H1 (cell line): Measurements from ENCODE around the gene ZSCAN18. TPM values are rescaled to one million over a fixed set of nuclear protein-coding genes. Genes with fewer than 3 reads are reported as not detected.

Experiments used
- polyA plus RNA-seq, 7 experiments: library from polyadenylated mRNA; depleted of rRNA in 3 of 7; stranded (reverse) in 5 of 7; unstranded in 2 of 7; fragments of >200 nt in 5 of 7; fragments of 200-250 nt in 2 of 7; gene quantifications; 1 replicate in 5 of 7; 2 replicates in 1 of 7; 4 replicates in 1 of 7; pipeline versions ENCODE4 v1.2.1 to v1.2.3, GENCODE V29; 2011 to 2013; ENCODE audit warnings: missing spikeins in 2 of 7, mixed read lengths in 2 of 7
- total RNA-seq: library from RNA; stranded (reverse); fragmentation: NEBNext Ultra II Directional; extraction: Animal tissue kit (Norgen Biotek cat#: 25700); gene quantifications from 2 replicates; pipeline ENCODE4 v1.2.1, GENCODE V29; 2021
- TF ChIP-seq, protein P1 (sequence below): fragments of 300-600 bp; sonication (generic); IDR thresholded peaks from 2 replicates; pipeline ENCODE4 v1.7.1; 2012; ENCODE audit warnings: low read length, moderate library complexity, mild to moderate bottlenecking, inconsistent platforms; ENCODE audit not compliant: insufficient replicate concordance

Gene ZSCAN18
- total and polyA plus RNA-seq, 2 of the 8 experiments (the other 6 are each of a cell fraction or from before 2014, with no cell fraction given), result 37.0 to 41.4 TPM

GRCh38 chr19:58086825-58087710 is 11.0 kb downstream of the ZSCAN18 start (continued):
- TF ChIP-seq, protein P1, sequence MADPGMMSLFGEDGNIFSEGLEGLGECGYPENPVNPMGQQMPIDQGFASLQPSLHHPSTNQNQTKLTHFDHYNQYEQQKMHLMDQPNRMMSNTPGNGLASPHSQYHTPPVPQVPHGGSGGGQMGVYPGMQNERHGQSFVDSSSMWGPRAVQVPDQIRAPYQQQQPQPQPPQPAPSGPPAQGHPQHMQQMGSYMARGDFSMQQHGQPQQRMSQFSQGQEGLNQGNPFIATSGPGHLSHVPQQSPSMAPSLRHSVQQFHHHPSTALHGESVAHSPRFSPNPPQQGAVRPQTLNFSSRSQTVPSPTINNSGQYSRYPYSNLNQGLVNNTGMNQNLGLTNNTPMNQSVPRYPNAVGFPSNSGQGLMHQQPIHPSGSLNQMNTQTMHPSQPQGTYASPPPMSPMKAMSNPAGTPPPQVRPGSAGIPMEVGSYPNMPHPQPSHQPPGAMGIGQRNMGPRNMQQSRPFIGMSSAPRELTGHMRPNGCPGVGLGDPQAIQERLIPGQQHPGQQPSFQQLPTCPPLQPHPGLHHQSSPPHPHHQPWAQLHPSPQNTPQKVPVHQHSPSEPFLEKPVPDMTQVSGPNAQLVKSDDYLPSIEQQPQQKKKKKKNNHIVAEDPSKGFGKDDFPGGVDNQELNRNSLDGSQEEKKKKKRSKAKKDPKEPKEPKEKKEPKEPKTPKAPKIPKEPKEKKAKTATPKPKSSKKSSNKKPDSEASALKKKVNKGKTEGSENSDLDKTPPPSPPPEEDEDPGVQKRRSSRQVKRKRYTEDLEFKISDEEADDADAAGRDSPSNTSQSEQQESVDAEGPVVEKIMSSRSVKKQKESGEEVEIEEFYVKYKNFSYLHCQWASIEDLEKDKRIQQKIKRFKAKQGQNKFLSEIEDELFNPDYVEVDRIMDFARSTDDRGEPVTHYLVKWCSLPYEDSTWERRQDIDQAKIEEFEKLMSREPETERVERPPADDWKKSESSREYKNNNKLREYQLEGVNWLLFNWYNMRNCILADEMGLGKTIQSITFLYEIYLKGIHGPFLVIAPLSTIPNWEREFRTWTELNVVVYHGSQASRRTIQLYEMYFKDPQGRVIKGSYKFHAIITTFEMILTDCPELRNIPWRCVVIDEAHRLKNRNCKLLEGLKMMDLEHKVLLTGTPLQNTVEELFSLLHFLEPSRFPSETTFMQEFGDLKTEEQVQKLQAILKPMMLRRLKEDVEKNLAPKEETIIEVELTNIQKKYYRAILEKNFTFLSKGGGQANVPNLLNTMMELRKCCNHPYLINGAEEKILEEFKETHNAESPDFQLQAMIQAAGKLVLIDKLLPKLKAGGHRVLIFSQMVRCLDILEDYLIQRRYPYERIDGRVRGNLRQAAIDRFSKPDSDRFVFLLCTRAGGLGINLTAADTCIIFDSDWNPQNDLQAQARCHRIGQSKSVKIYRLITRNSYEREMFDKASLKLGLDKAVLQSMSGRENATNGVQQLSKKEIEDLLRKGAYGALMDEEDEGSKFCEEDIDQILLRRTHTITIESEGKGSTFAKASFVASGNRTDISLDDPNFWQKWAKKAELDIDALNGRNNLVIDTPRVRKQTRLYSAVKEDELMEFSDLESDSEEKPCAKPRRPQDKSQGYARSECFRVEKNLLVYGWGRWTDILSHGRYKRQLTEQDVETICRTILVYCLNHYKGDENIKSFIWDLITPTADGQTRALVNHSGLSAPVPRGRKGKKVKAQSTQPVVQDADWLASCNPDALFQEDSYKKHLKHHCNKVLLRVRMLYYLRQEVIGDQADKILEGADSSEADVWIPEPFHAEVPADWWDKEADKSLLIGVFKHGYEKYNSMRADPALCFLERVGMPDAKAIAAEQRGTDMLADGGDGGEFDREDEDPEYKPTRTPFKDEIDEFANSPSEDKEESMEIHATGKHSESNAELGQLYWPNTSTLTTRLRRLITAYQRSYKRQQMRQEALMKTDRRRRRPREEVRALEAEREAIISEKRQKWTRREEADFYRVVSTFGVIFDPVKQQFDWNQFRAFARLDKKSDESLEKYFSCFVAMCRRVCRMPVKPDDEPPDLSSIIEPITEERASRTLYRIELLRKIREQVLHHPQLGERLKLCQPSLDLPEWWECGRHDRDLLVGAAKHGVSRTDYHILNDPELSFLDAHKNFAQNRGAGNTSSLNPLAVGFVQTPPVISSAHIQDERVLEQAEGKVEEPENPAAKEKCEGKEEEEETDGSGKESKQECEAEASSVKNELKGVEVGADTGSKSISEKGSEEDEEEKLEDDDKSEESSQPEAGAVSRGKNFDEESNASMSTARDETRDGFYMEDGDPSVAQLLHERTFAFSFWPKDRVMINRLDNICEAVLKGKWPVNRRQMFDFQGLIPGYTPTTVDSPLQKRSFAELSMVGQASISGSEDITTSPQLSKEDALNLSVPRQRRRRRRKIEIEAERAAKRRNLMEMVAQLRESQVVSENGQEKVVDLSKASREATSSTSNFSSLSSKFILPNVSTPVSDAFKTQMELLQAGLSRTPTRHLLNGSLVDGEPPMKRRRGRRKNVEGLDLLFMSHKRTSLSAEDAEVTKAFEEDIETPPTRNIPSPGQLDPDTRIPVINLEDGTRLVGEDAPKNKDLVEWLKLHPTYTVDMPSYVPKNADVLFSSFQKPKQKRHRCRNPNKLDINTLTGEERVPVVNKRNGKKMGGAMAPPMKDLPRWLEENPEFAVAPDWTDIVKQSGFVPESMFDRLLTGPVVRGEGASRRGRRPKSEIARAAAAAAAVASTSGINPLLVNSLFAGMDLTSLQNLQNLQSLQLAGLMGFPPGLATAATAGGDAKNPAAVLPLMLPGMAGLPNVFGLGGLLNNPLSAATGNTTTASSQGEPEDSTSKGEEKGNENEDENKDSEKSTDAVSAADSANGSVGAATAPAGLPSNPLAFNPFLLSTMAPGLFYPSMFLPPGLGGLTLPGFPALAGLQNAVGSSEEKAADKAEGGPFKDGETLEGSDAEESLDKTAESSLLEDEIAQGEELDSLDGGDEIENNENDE, result no peak
